H4 (cell line): ENCODE data around the gene EEF1G. TPM values are rescaled to one million over a fixed set of nuclear protein-coding genes. Genes with fewer than 3 reads are reported as not detected.

Source experiments
- DNase-seq: peaks from one replicate; pipeline ENCODE4 v3.0.0-alpha.2; 2015; ENCODE audit warnings: low spot score
- total RNA-seq: library from RNA; depleted of rRNA; stranded (reverse); fragments of >200 nt; shearing (Covaris generic); gene quantifications from 2 replicates; pipeline ENCODE4 v1.2.3, GENCODE V29; 2014; rRNA removed

The EEF1G gene
- total RNA-seq, 1 experiment from 2014 or later, result 1,742 TPM

GRCh38 chr11:62540804-62541701 is 32.6 kb downstream of the EEF1G start:
- DNase-seq, result no peak

GRCh38 chr11:62539238-62539925 is 34.3 kb downstream of the EEF1G start:
- peak; percentile 88 for DNase-seq

GRCh38 chr11:62538470-62539237 is 35.0 kb downstream of the EEF1G start:
- DNase-seq, result no peak

- DNase-seq, result no peak
Measured at GRCh38 chr11:62536301-62536957, 37.3 kb downstream of the EEF1G start.

GRCh38 chr11:62535802-62536201 is 37.9 kb downstream of the EEF1G start:
- DNase-seq, result no peak

GRCh38 chr11:62534779-62535545 is 38.7 kb downstream of the EEF1G start:
- DNase-seq, result no peak

- no peak for DNase-seq
Measured at GRCh38 chr11:62532096-62532495, 41.6 kb downstream of the EEF1G start.

- no peak for DNase-seq
Measured at GRCh38 chr11:62516736-62517371, 56.8 kb downstream of the EEF1G start.

GRCh38 chr11:62514151-62514550 is 59.5 kb downstream of the EEF1G start:
- no peak for DNase-seq

GRCh38 chr11:62513626-62514025 is 60.1 kb downstream of the EEF1G start:
- no peak for DNase-seq

GRCh38 chr11:62512961-62513360 is 60.7 kb downstream of the EEF1G start:
- no peak for DNase-seq

Other genes with a start within 250 kb of the EEF1G start
- gene ASRGL1, start 236.4 kb downstream of the EEF1G start, total RNA-seq, result 4.3 and 10.6 TPM in 2 replicates
- not detected in 2 replicates for gene SCGB1A1, start 154.9 kb downstream of the EEF1G start, total RNA-seq
- gene AHNAK, start 27.1 kb downstream of the EEF1G start, total RNA-seq, result 47.0 and 60.1 TPM in 2 replicates
- 2.3 and 5.4 TPM in 2 replicates for gene TUT1, start 17.6 kb upstream of the EEF1G start, total RNA-seq
- 96.1 and 108 TPM in 2 replicates for gene MTA2, start 28.0 kb upstream of the EEF1G start, total RNA-seq
- gene EML3, start 38.9 kb upstream of the EEF1G start, total RNA-seq, result 10.1 and 13.8 TPM in 2 replicates
- gene ROM1, start 39.4 kb upstream of the EEF1G start, total RNA-seq, result 4.2 and 11.4 TPM in 2 replicates
- gene B3GAT3, start 48.1 kb upstream of the EEF1G start, total RNA-seq, result 13.5 and 26.0 TPM in 2 replicates
- 142 and 153 TPM in 2 replicates for gene GANAB, start 72.7 kb upstream of the EEF1G start, total RNA-seq
- gene INTS5, start 79.4 kb upstream of the EEF1G start, total RNA-seq, result 14.5 and 16.0 TPM in 2 replicates
- 100 and 130 TPM in 2 replicates for gene C11orf98, start 91.3 kb upstream of the EEF1G start, total RNA-seq
- gene CSKMT, start 91.4 kb upstream of the EEF1G start, total RNA-seq, result 7.0 and 8.4 TPM in 2 replicates
- 9.1 and 12.2 TPM in 2 replicates for gene UQCC3, start 97.8 kb upstream of the EEF1G start, total RNA-seq
- 3.7 and 5.1 TPM in 2 replicates for gene LBHD1, start 98.4 kb upstream of the EEF1G start, total RNA-seq
- 93.7 and 110 TPM in 2 replicates for gene UBXN1, start 105.2 kb upstream of the EEF1G start, total RNA-seq
- gene LRRN4CL, start 115.6 kb upstream of the EEF1G start, total RNA-seq, result 0.14 TPM in 1 of 2 replicates, not detected in the other
- 128 TPM in 2 replicates for gene BSCL2, start 133.5 kb upstream of the EEF1G start, total RNA-seq
- gene GNG3, start 133.8 kb upstream of the EEF1G start, total RNA-seq, result 0.41 TPM in 1 of 2 replicates, not detected in the other
- 4.7 and 5.0 TPM in 2 replicates for gene HNRNPUL2, start 153.6 kb upstream of the EEF1G start, total RNA-seq
- 35.0 and 46.9 TPM in 2 replicates for gene TTC9C, start 154.6 kb upstream of the EEF1G start, total RNA-seq
- gene ZBTB3, start 180.3 kb upstream of the EEF1G start, total RNA-seq, result 6.9 and 7.5 TPM in 2 replicates
- gene POLR2G, start 187.7 kb upstream of the EEF1G start, total RNA-seq, result 140 and 182 TPM in 2 replicates
- 15.0 and 19.1 TPM in 2 replicates for gene TAF6L, start 197.5 kb upstream of the EEF1G start, total RNA-seq
- 77.5 and 85.5 TPM in 2 replicates for gene TMEM179B, start 213.5 kb upstream of the EEF1G start, total RNA-seq
- 43.1 and 62.4 TPM in 2 replicates for gene TMEM223, start 218.1 kb upstream of the EEF1G start, total RNA-seq
- gene NXF1, start 231.5 kb upstream of the EEF1G start, total RNA-seq, result 25.1 and 31.1 TPM in 2 replicates